SK-N-SH (cell line): ENCODE data around the gene TTC28. TPM values are rescaled to one million over a fixed set of nuclear protein-coding genes. Genes with fewer than 3 reads are reported as not detected.

Experiments used
- CTCF ChIA-PET: fragments of 300-600, 350-600 bp; formaldehyde crosslinking; extraction: SDS; loops from one replicate; lab custom pipeline; 2021; lab: Yijun Ruan, JAX
- POLR2A ChIA-PET: fragments of 350-600 bp; sonication (Branson Sonifier 250); formaldehyde crosslinking; extraction: SDS; loops from one replicate; lab custom pipeline; 2020; ENCODE audit warnings: antibody characterized with exemption, inconsistent platforms; lab: Yijun Ruan, JAX
- DNase-seq: peaks from one replicate; pipeline ENCODE4 v3.0.0; 2012
- H2AFZ ChIP-seq: fragments of 200-600 bp; sonication (generic); 2 replicates; pipeline ENCODE4 v1.8.1; 2016; ENCODE audit warnings: antibody characterized with exemption, mild to moderate bottlenecking, low read depth
- H3F3A ChIP-seq: fragments of 200-600 bp; sonication (generic); replicated peaks from 2 replicates; pipeline ENCODE3; 2016; ENCODE audit warnings: antibody characterized with exemption, mild to moderate bottlenecking; ENCODE audit not compliant: insufficient read depth
- H3K27ac ChIP-seq, 2 experiments: fragments of 200-500 bp in 1 of 2; fragments of 200-600 bp in 1 of 2; sonication (Bioruptor generic) in 1 of 2; sonication (generic), shearing (Covaris generic) in 1 of 2; 2 replicates each; pipeline versions ENCODE4 v1.5.1 to v1.6.1; 2014 to 2016; ENCODE audit warnings: low read depth in 2 of 2, inconsistent platforms in 1 of 2, low read length in 1 of 2, mild to moderate bottlenecking in 1 of 2, mixed read lengths in 1 of 2
- H3K27me3 ChIP-seq: fragments of 200-600 bp; sonication (generic), shearing (Covaris generic); 2 replicates; pipeline ENCODE4 v1.6.1; 2016; ENCODE audit warnings: mixed run types; ENCODE audit not compliant: insufficient read depth
- H3K36me3 ChIP-seq, 2 experiments: fragments of 200-500 bp in 1 of 2; fragments of 200-600 bp in 1 of 2; sonication (Bioruptor generic) in 1 of 2; sonication (generic) in 1 of 2; replicated peaks in 1 of 2; 2 replicates each; pipeline versions ENCODE3 to v1.5.1; 2014 to 2016; ENCODE audit warnings: low read length in 1 of 2, mild to moderate bottlenecking in 1 of 2; ENCODE audit not compliant: insufficient read depth in 2 of 2, control insufficient read depth in 1 of 2
- H3K4me1 ChIP-seq, 2 experiments: fragments of 200-500 bp in 1 of 2; fragments of 200-600 bp in 1 of 2; sonication (Bioruptor generic) in 1 of 2; sonication (generic), shearing (Covaris generic) in 1 of 2; 2 replicates each; pipeline versions ENCODE4 v1.5.1 to v1.6.1; 2014 to 2016; ENCODE audit warnings: low read depth in 1 of 2, low read length in 1 of 2, mixed run types in 1 of 2; ENCODE audit not compliant: insufficient read depth in 2 of 2, control insufficient read depth in 1 of 2
- H3K4me2 ChIP-seq: fragments of 200-600 bp; sonication (generic), shearing (Covaris generic); 2 replicates; pipeline ENCODE4 v1.6.1; 2017; ENCODE audit warnings: mixed run types
- H3K4me3 ChIP-seq, 2 experiments: fragments of 200-500 bp in 1 of 2; fragments of 200-600 bp in 1 of 2; sonication (Bioruptor generic) in 1 of 2; sonication (generic), shearing (Covaris generic) in 1 of 2; 2 replicates each; pipeline versions ENCODE4 v1.5.1 to v1.8.1; 2014 to 2016; ENCODE audit warnings: low read depth in 2 of 2, inconsistent platforms in 1 of 2, low read length in 1 of 2, mild to moderate bottlenecking in 1 of 2, mixed read lengths in 1 of 2, moderate library complexity in 1 of 2
- H3K79me2 ChIP-seq: fragments of 200-600 bp; sonication (generic); 2 replicates; pipeline ENCODE4 v1.8.1; 2017; ENCODE audit warnings: mild to moderate bottlenecking; ENCODE audit not compliant: insufficient read depth
- H3K9ac ChIP-seq: fragments of 200-600 bp; sonication (generic); 2 replicates; pipeline ENCODE4 v1.6.1; 2017; ENCODE audit warnings: mixed run types
- H3K9me2 ChIP-seq: fragments of 200-600 bp; sonication (generic); 2 replicates; pipeline ENCODE4 v1.6.1; 2017; ENCODE audit warnings: mixed run types
- H3K9me3 ChIP-seq: fragments of 200-600 bp; sonication (generic); 2 replicates; pipeline ENCODE4 v1.6.1; 2017; ENCODE audit warnings: mixed run types, mild to moderate bottlenecking, moderate library complexity
- H4K20me1 ChIP-seq: fragments of 200-600 bp; sonication (generic); 2 replicates; pipeline ENCODE4 v1.6.1; 2017; ENCODE audit warnings: mild to moderate bottlenecking, mixed run types; ENCODE audit not compliant: insufficient read depth
- CHD2 ChIP-seq: fragments of 150-350 bp; IDR thresholded peaks from 2 replicates; pipeline ENCODE4 v1.6.1; 2018; ENCODE audit warnings: low read length; ENCODE audit not compliant: partially characterized antibody
- CTCF ChIP-seq: fragments of 200-600 bp; sonication (generic); IDR thresholded peaks from 2 replicates; pipeline ENCODE4 v1.6.1; 2017; ENCODE audit warnings: antibody characterized with exemption, mild to moderate bottlenecking, moderate library complexity
- EP300 ChIP-seq, 2 experiments: IDR thresholded peaks; 2 replicates each; pipeline versions ENCODE4 v1.4.0 to v1.6.1; 2012; ENCODE audit warnings: borderline replicate concordance in 1 of 2, low read depth in 1 of 2, low read length in 1 of 2
- EZH2phosphoT487 ChIP-seq: fragments of 200-600 bp; sonication (generic); IDR thresholded peaks from 2 replicates; pipeline ENCODE4 v1.6.1; 2017; ENCODE audit warnings: low read depth, mixed run types, mild to moderate bottlenecking, antibody characterized with exemption, moderate library complexity, borderline replicate concordance
- GATA2 ChIP-seq: sonication (generic); formaldehyde crosslinking; IDR thresholded peaks from 2 replicates; pipeline ENCODE4 v1.5.0; 2020; ENCODE audit warnings: mild to moderate bottlenecking, missing genetic modification reagents
- JUND ChIP-seq: IDR thresholded peaks from 2 replicates; pipeline ENCODE4 v1.4.0; 2012
- MEF2A ChIP-seq: IDR thresholded peaks from 2 replicates; pipeline ENCODE4 v1.4.0; 2012; ENCODE audit warnings: low read depth, borderline replicate concordance
- RAD21 ChIP-seq: IDR thresholded peaks from 2 replicates; pipeline ENCODE4 v1.6.1; 2012; ENCODE audit warnings: mild to moderate bottlenecking, low read length
- RFX5 ChIP-seq: IDR thresholded peaks from 2 replicates; pipeline ENCODE4 v1.6.1; 2012; ENCODE audit warnings: mild to moderate bottlenecking, improper control_type of control experiment, low read length
- SIN3A ChIP-seq: IDR thresholded peaks from 2 replicates; pipeline ENCODE4 v1.6.1; 2012; ENCODE audit warnings: low read depth, mild to moderate bottlenecking, low read length, moderate library complexity, borderline replicate concordance
- USF1 ChIP-seq: IDR thresholded peaks from 2 replicates; pipeline ENCODE4 v1.4.0; 2012; ENCODE audit warnings: low read depth, borderline replicate concordance
- WGBS: methylation state at CpG from one replicate; pipeline ENCODE4 v1.1.6; 2017; ENCODE audit warnings: low lambda C conversion rate; 5-methylcytosine and 5-hydroxymethylcytosine counted together
- polyA plus RNA-seq, 3 experiments: library from polyadenylated mRNA; depleted of rRNA; stranded (reverse); fragments of >200 nt; gene quantifications; 2 replicates each; pipeline ENCODE4 v1.2.3, GENCODE V29; 2012
- TF ChIP-seq, protein P1 (sequence below): fragments of 150-350 bp; IDR thresholded peaks from 2 replicates; pipeline ENCODE4 v1.6.1; 2017; ENCODE audit warnings: antibody characterized with exemption, low read length, low read depth, borderline replicate concordance
- TF ChIP-seq, protein P2 (sequence below): IDR thresholded peaks from 2 replicates; pipeline ENCODE4; 2012

The TTC28 gene
- polyA plus RNA-seq, 1 of the 3 experiments (the other 2 are of a cell fraction), result 5.9 TPM

GRCh38 chr22:28358312-28358711 is 321.3 kb downstream of the TTC28 start:
- TF ChIP-seq, protein P1, sequence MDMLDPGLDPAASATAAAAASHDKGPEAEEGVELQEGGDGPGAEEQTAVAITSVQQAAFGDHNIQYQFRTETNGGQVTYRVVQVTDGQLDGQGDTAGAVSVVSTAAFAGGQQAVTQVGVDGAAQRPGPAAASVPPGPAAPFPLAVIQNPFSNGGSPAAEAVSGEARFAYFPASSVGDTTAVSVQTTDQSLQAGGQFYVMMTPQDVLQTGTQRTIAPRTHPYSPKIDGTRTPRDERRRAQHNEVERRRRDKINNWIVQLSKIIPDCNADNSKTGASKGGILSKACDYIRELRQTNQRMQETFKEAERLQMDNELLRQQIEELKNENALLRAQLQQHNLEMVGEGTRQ, result no peak
- TF ChIP-seq EP300 (IDR thresholded peaks at IDR 0.05; ENCODE audit: borderline replicate concordance in 1 of 2, low read depth in 1 of 2, low read length in 1 of 2) (no peak), EZH2phosphoT487 (no peak), GATA2 (no peak), RFX5 (no peak), RAD21 (no peak), JUND (no peak), CTCF (no peak), CHD2 (no peak), SIN3A (no peak), USF1 (no peak), MEF2A (no peak)
- TF ChIP-seq, protein P2, sequence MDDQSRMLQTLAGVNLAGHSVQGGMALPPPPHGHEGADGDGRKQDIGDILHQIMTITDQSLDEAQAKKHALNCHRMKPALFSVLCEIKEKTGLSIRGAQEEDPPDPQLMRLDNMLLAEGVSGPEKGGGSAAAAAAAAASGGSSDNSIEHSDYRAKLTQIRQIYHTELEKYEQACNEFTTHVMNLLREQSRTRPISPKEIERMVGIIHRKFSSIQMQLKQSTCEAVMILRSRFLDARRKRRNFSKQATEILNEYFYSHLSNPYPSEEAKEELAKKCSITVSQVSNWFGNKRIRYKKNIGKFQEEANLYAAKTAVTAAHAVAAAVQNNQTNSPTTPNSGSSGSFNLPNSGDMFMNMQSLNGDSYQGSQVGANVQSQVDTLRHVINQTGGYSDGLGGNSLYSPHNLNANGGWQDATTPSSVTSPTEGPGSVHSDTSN, result no peak
- no peaks in the 10 kb centered on the region for H3K27me3 ChIP-seq
- H3K79me2 ChIP-seq, result no peaks in the 10 kb centered on the region
- no peak overlapping the region for H3K9ac ChIP-seq
- no peak for DNase-seq
- no peak overlapping the region for H3K4me3 ChIP-seq
- H3K9me3 ChIP-seq, result no peaks in the 10 kb centered on the region
- H3K4me1 ChIP-seq, result no peaks in the 10 kb centered on the region; a peak in 1 of 4 replicates
- no peak overlapping the region for H2AFZ ChIP-seq
- ChIA-PET POLR2A (no interaction called here), CTCF (interaction anchor here (1.4 kb wide), 1 partner anchor 14 kb away, joined by 3 read pairs; no protein-coding TSS in a partner anchor)
- no peaks in the 10 kb centered on the region for H3K9me2 ChIP-seq
- no peaks in the 10 kb centered on the region for H3F3A ChIP-seq
- no peak overlapping the region for H3K4me2 ChIP-seq
- no peaks in the 10 kb centered on the region for H4K20me1 ChIP-seq
- H3K36me3 ChIP-seq, result no peaks in the 10 kb centered on the region
- H3K27ac ChIP-seq, result no peak overlapping the region
- WGBS, result 83% methylated on average over 2 of the region's 2 CpGs

DNA sequence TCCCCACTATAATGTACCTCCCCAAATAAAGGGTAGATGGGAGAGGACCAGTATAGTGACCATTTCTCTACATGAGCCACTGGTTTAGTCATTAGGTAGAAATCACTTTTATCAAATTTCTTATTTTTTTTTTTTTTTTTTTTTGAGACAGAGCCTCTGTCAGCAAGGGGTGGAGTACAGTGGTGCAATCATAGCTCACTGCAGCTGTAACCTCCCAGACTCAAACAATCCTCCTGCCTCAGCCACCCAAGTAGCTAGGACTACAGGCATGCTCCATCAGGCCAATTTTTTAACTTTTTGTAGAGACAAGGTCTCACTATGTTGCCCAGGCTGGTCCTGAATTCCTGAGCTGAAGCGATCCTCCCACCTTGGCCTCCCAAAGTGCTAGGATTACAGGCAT is 322.4 kb downstream of the TTC28 start:
- H4K20me1 ChIP-seq, result no peaks in the 10 kb centered on the region
- H3K4me3 ChIP-seq, result no peak overlapping the region
- no peaks in the 10 kb centered on the region for H3K79me2 ChIP-seq
- no peaks in the 10 kb centered on the region for H3K27me3 ChIP-seq
- no peak overlapping the region for H3K4me2 ChIP-seq
- H3K9me2 ChIP-seq, result no peaks in the 10 kb centered on the region
- H3K27ac ChIP-seq, result no peak overlapping the region
- H3K4me1 ChIP-seq, result no peaks in the 10 kb centered on the region; a peak in 1 of 4 replicates
- DNase-seq, result no peak
- no peak overlapping the region for H3K9ac ChIP-seq
- no peak for TF ChIP-seq CHD2
- TF ChIP-seq, all 33 proteins: peak for 0
- H3K36me3 ChIP-seq, result no peaks in the 10 kb centered on the region
- POLR2A ChIA-PET, result no interaction called here
- no peaks in the 10 kb centered on the region for H3K9me3 ChIP-seq
- no peaks in the 10 kb centered on the region for H3F3A ChIP-seq
- WGBS, result 92% methylated on average over 1 of the region's 1 CpG
- CTCF ChIA-PET, result interaction anchor here (1.4 kb wide), 2 partner anchors 13 to 305 kb away, joined by 3 read pairs; no protein-coding TSS in a partner anchor
- H2AFZ ChIP-seq, result no peak overlapping the region
